ENCODE measurements around the gene KLF11. TPM values are rescaled to one million over a fixed set of nuclear protein-coding genes. Genes with fewer than 3 reads are reported as not detected.

Gene KLF11
- total and polyA plus RNA-seq, 9 of the 15 experiments (the other 6 are each of a cell fraction or from before 2014, with no cell fraction given), result 2.1 to 13.4 (median 6.5) TPM

- TF ChIP-seq RBBP5 (IDR thresholded peaks at IDR 0.05; ENCODE audit: borderline replicate concordance, insufficient read depth, low read length, poor library complexity, severe bottlenecking) (no peak), ZNF707 (CRISPR knock-in tag; conservative IDR thresholded peaks at IDR 0.05) (no peak), NFXL1 (CRISPR knock-in tag; IDR thresholded peaks at IDR 0.05) (no peak), PHB (CRISPR knock-in tag; IDR thresholded peaks at IDR 0.05) (no peak), ZNF668 (CRISPR knock-in tag; IDR thresholded peaks at IDR 0.05) (no peak), ZHX1 (conservative IDR thresholded peaks at IDR 0.05; ENCODE audit: low read length) (no peak), TOE1 (IDR thresholded peaks at IDR 0.05; ENCODE audit: borderline replicate concordance) (no peak), TOE1 (CRISPR knock-in tag; IDR thresholded peaks at IDR 0.05; ENCODE audit: borderline replicate concordance, low read depth) (no peak), THAP12 (CRISPR knock-in tag; IDR thresholded peaks at IDR 0.05) (peak; percentile 67; the same call in 1 of the 2 replicates), RERE (CRISPR knock-in tag; IDR thresholded peaks at IDR 0.05; ENCODE audit: borderline replicate concordance) (0 out of 2 replicates have a peak, but pooled peaks have one; percentile 91), CBX5 (IDR thresholded peaks at IDR 0.05; ENCODE audit: borderline replicate concordance, low read depth) (no peak), NKRF (IDR thresholded peaks at IDR 0.05; ENCODE audit: borderline replicate concordance) (no peak), MBD2 (IDR thresholded peaks at IDR 0.05; ENCODE audit: borderline replicate concordance, low read depth) (no peak), ZNF282 (CRISPR knock-in tag; IDR thresholded peaks at IDR 0.05) (no peak), DACH1 (IDR thresholded peaks at IDR 0.05; ENCODE audit: partially characterized antibody) (no peak)
Measured at GRCh38 chr2:10043256-10043905, at the start of gene KLF11 (continued).
